ENCODE measurements around the gene HSD11B1L. TPM values are rescaled to one million over a fixed set of nuclear protein-coding genes. Genes with fewer than 3 reads are reported as not detected.

HSD11B1L gene
- total RNA-seq, 2 donors from 2014 or later: 11.9 to 21.8 TPM

DNA sequence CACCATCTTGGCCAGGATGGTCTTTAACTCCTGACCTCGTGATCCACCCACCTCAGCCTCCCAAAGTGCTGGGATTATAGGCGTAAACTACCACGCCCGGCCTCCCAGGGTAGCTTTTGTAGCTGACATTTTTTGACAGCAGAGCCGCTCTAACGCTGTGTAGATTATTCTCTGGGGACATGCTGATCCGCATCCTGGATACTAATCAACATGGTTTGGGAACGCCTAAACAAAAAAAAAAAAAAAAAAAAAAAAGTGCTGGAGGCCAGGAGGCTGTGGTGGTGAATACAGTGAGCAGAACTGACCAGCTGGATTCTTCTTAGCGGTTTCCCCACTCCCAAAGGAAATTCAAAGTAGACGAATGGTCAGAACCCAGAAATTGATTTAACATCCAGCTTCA lies 34.0 kb downstream of the HSD11B1L start:
- peaks cover 26% of the 10 kb centered on the region for H3K4me1 ChIP-seq
- no peaks in the 10 kb centered on the region for H3K9me3 ChIP-seq
- DNase-seq (no peak), ATAC-seq (no peak)
- H3K27ac ChIP-seq: no peak overlapping the region
- H3K4me3 ChIP-seq: no peak overlapping the region
- H3K36me3 ChIP-seq (replicated peaks in 1 of 2; ENCODE audit: insufficient read depth in 1 of 2, low read depth in 2 of 2): peaks cover 0 to 29% of the 10 kb centered on the region in 2 donors
- intact Hi-C loops (cut with DNase I): no loop called here
- no peaks in the 10 kb centered on the region for H3K27me3 ChIP-seq
- 93 to 94% methylated on average over 10 of the region's 10 CpGs for WGBS, 2 donors
- no peak for TF ChIP-seq POLR2A (IDR thresholded peaks at IDR 0.05)
- TF ChIP-seq, protein P1, sequence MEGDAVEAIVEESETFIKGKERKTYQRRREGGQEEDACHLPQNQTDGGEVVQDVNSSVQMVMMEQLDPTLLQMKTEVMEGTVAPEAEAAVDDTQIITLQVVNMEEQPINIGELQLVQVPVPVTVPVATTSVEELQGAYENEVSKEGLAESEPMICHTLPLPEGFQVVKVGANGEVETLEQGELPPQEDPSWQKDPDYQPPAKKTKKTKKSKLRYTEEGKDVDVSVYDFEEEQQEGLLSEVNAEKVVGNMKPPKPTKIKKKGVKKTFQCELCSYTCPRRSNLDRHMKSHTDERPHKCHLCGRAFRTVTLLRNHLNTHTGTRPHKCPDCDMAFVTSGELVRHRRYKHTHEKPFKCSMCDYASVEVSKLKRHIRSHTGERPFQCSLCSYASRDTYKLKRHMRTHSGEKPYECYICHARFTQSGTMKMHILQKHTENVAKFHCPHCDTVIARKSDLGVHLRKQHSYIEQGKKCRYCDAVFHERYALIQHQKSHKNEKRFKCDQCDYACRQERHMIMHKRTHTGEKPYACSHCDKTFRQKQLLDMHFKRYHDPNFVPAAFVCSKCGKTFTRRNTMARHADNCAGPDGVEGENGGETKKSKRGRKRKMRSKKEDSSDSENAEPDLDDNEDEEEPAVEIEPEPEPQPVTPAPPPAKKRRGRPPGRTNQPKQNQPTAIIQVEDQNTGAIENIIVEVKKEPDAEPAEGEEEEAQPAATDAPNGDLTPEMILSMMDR (IDR thresholded peaks at IDR 0.05): no peak

DNA sequence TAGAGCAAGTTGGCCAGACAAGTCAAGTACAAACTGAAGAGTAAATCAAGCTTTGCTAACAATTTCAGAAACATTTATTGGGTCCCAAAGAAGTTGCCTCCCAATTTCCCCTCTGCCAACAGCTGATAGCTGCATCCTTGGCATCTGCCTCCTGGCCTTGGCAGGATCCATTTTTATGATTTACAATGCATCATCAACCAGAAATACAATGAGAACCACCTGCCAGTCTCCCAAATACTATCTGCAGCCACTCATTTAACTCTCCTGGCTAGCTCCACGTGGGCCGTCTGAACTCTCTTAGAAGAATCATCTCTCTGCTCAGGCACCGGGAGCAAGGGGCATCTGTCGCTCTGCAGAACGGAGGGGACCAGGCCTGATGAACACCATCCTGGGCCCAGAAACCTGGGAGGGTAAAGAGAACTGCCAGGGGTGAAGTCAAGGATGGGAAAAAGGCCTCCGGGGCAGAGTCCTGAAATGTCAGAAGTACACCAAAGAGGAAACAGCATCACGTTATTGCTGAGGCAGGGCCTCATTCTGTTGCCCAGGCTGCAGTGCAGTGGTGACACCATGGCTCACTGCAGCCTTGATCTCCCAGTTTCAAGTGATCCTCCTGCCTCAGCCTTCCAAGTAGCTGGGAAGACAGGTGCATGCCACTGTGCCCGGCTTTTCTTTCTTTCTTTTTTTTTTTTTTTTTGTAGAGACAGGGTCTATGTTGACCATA lies 36.5 kb downstream of the HSD11B1L start:
- no peak for DNase-seq
- Histone ChIP-seq H3K36me3 (replicated peaks in 1 of 2; ENCODE audit: insufficient read depth in 1 of 2, low read depth in 2 of 2) (peaks cover 0 to 14% of the 10 kb centered on the region in 2 donors), H3K9me3 (no peaks in the 10 kb centered on the region), H3K4me3 (no peak overlapping the region), H3K27ac (no peak overlapping the region), H3K4me1 (peaks cover 31% of the 10 kb centered on the region), H3K27me3 (no peaks in the 10 kb centered on the region)
- intact Hi-C loops (cut with DNase I): no loop called here
- no peak for TF ChIP-seq POLR2A (IDR thresholded peaks at IDR 0.05)
- TF ChIP-seq, protein P1 (IDR thresholded peaks at IDR 0.05): no peak
- 74 to 79% methylated on average over 7 to 8 of the region's 8 CpGs for WGBS, 2 donors
- ATAC-seq: no peak

- Histone ChIP-seq H3K4me3 (no peak overlapping the region), H3K27ac (peak overlapping the region in 1 of 4 donors; percentile 93), H3K4me1 (peaks cover 31% of the 10 kb centered on the region), H3K9me3 (no peaks in the 10 kb centered on the region), H3K27me3 (no peaks in the 10 kb centered on the region), H3K36me3 (replicated peaks in 1 of 2; ENCODE audit: insufficient read depth in 1 of 2, low read depth in 2 of 2) (peaks cover 0 to 7% of the 10 kb centered on the region in 2 donors)
- DNase-seq: no peak
- intact Hi-C loops (cut with DNase I): no loop called here
- TF ChIP-seq POLR2A (IDR thresholded peaks at IDR 0.05): no peak
- TF ChIP-seq, protein P1 (IDR thresholded peaks at IDR 0.05): no peak
- 65 to 74% methylated on average over 14 of the region's 14 CpGs for WGBS, 2 donors
- no peak for ATAC-seq
These were observed 37.3 kb downstream of the HSD11B1L start for GRCh38 chr19:5718037-5718578.

DNA sequence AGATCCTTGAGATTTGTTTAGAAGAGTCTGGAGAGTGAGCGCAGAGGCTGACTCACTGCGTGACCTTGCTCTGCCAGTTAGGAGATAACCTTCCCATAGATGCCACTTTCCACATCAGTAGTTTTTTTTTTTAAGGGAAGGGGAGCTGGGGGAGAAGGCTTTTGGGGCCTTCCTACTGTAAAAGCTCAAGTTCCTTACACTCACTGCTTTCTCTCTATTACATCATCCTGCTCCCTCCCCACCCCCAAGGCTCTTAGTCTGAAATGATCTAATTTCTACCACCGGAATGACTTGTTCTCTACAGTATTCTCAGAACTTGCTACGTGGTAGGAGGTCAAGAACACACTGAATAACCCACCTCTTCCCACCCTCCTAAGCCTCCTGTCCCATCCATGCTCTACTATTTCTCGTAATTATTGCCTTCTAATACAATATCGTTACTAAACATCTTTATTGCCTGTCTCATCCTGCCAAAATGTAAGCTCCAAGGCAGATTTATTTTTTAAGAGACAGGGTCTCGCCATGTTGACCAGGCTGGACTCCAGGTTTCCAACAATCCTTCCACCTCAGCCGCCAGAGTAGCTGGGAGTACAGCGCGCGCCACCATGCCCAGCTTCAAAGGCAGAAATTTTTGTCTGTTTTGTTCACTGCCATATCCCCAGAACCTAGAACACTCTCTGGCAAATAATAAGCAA lies 37.9 kb downstream of the HSD11B1L start:
- no peak for ATAC-seq
- intact Hi-C loops (cut with DNase I): no loop called here

More for the DNA sequence above, 37.9 kb downstream of the HSD11B1L start:
- Histone ChIP-seq H3K4me3 (peak overlapping the region in 1 of 2 donors; percentile 99), H3K27ac (peak overlapping the region in 2 of 4 donors; percentile 93 to 98), H3K4me1 (peaks cover 31% of the 10 kb centered on the region), H3K27me3 (no peaks in the 10 kb centered on the region), H3K9me3 (no peaks in the 10 kb centered on the region), H3K36me3 (replicated peaks in 1 of 2; ENCODE audit: insufficient read depth in 1 of 2, low read depth in 2 of 2) (peaks cover 0 to 2% of the 10 kb centered on the region in 2 donors)
- peak in 2 of 3 donors; percentile 39 to 43 for TF ChIP-seq POLR2A (IDR thresholded peaks at IDR 0.05)
- TF ChIP-seq, protein P1 (IDR thresholded peaks at IDR 0.05): no peak
- DNase-seq: peak in 2 of 4 donors; percentile 25 to 46
- 17 to 18% methylated on average over 11 of the region's 11 CpGs for WGBS, 2 donors

Data from body of pancreas (tissue), 4 donors.